HepG2 (cell line): ENCODE data around the gene SASH1. TPM values are rescaled to one million over a fixed set of nuclear protein-coding genes. Genes with fewer than 3 reads are reported as not detected.

ENCODE experiments used
- ARNTL ChIP-seq: sonication (generic); formaldehyde crosslinking; IDR thresholded peaks from 2 replicates; pipeline ENCODE4 v1.4.0; 2020; ENCODE audit warnings: mild to moderate bottlenecking, missing genetic modification reagents
- DNMT1 ChIP-seq: sonication (generic); formaldehyde crosslinking; IDR thresholded peaks from 2 replicates; pipeline ENCODE4 v1.5.1; 2020; ENCODE audit warnings: mild to moderate bottlenecking, missing genetic modification reagents
- LCORL ChIP-seq, 2 experiments: fragments of 450-650 bp in 1 of 2; sonication (generic) in 1 of 2; formaldehyde crosslinking in 1 of 2; IDR thresholded peaks; 2 replicates each; pipeline versions ENCODE4 v1.5.0 to v1.6.1; 2017 to 2020; ENCODE audit warnings: antibody characterized with exemption in 1 of 2, missing genetic modification reagents in 1 of 2
- MED1 ChIP-seq: sonication (generic); formaldehyde crosslinking; IDR thresholded peaks from 2 replicates; pipeline ENCODE4 v1.4.0; 2020; ENCODE audit warnings: missing genetic modification reagents
- NFKB2 ChIP-seq: sonication (generic); formaldehyde crosslinking; IDR thresholded peaks from 2 replicates; pipeline ENCODE4 v1.4.0; 2020; ENCODE audit warnings: missing genetic modification reagents, borderline replicate concordance
- NR2C2 ChIP-seq: sonication (generic); formaldehyde crosslinking; IDR thresholded peaks from 2 replicates; pipeline ENCODE4 v1.4.0; 2020; ENCODE audit warnings: missing genetic modification reagents, mild to moderate bottlenecking, moderate library complexity, borderline replicate concordance
- PAWR ChIP-seq: sonication (generic); formaldehyde crosslinking; IDR thresholded peaks from 2 replicates; pipeline ENCODE4 v1.4.0; 2020; ENCODE audit warnings: missing genetic modification reagents, mild to moderate bottlenecking, borderline replicate concordance
- PITX1 ChIP-seq: sonication (generic); formaldehyde crosslinking; IDR thresholded peaks from 2 replicates; pipeline ENCODE4 v1.5.1; 2020; ENCODE audit warnings: mild to moderate bottlenecking, missing genetic modification reagents
- REPIN1 ChIP-seq: sonication (generic); formaldehyde crosslinking; IDR thresholded peaks from 2 replicates; pipeline ENCODE4 v1.8.0; 2022; ENCODE audit warnings: missing genetic modification reagents, low read depth, mild to moderate bottlenecking, borderline replicate concordance
- SNAPC2 ChIP-seq: sonication (generic); formaldehyde crosslinking; IDR thresholded peaks from 2 replicates; pipeline ENCODE4 v1.8.1; 2022; ENCODE audit warnings: mild to moderate bottlenecking, missing genetic modification reagents
- SPEN ChIP-seq: sonication (generic); formaldehyde crosslinking; IDR thresholded peaks from 2 replicates; pipeline ENCODE4 v1.5.1; 2020; ENCODE audit warnings: low read depth, mild to moderate bottlenecking, missing genetic modification reagents
- SRSF9 ChIP-seq: fragments of 200-400 bp; formaldehyde crosslinking; IDR thresholded peaks from 2 replicates; pipeline ENCODE4 v1.6.1; 2018; ENCODE audit warnings: borderline replicate concordance, mild to moderate bottlenecking, low read depth, low read length; ENCODE audit not compliant: insufficient read depth, poor library complexity, severe bottlenecking
- STAT5B ChIP-seq: sonication (generic); formaldehyde crosslinking; IDR thresholded peaks from 2 replicates; pipeline ENCODE4 v1.4.0; 2020; ENCODE audit warnings: missing genetic modification reagents
- SYNCRIP ChIP-seq: fragments of 200-400 bp; formaldehyde crosslinking; IDR thresholded peaks from 2 replicates; pipeline ENCODE4 v1.6.1; 2018; ENCODE audit warnings: mild to moderate bottlenecking, low read depth, low read length; ENCODE audit not compliant: insufficient read depth
- ZBTB49 ChIP-seq: sonication (generic); formaldehyde crosslinking; IDR thresholded peaks from 2 replicates; pipeline ENCODE4 v1.4.0; 2020; ENCODE audit warnings: missing genetic modification reagents, borderline replicate concordance
- ZBTB7A ChIP-seq: sonication (generic); formaldehyde crosslinking; IDR thresholded peaks from 2 replicates; pipeline ENCODE4 v1.8.0; 2022; ENCODE audit warnings: mild to moderate bottlenecking, missing genetic modification reagents
- ZHX1 ChIP-seq: sonication (generic); formaldehyde crosslinking; IDR thresholded peaks from 2 replicates; pipeline ENCODE4 v1.8.1; 2022; ENCODE audit warnings: low read depth, mild to moderate bottlenecking, missing genetic modification reagents
- ZNF24 ChIP-seq: fragments of 450-650 bp; IDR thresholded peaks from 2 replicates; pipeline ENCODE4 v1.6.1; 2017; ENCODE audit warnings: antibody characterized with exemption, mild to moderate bottlenecking
- ZNF766 ChIP-seq: sonication (generic); formaldehyde crosslinking; IDR thresholded peaks from 2 replicates; pipeline ENCODE4 v1.5.0; 2020; ENCODE audit warnings: missing genetic modification reagents, borderline replicate concordance
- ZNF782 ChIP-seq: sonication (generic); formaldehyde crosslinking; IDR thresholded peaks from 2 replicates; pipeline ENCODE4 v1.4.0; 2020; ENCODE audit warnings: missing genetic modification reagents, mild to moderate bottlenecking, borderline replicate concordance
- ZSCAN9 ChIP-seq: IDR thresholded peaks from 2 replicates; pipeline ENCODE4 v1.6.1; 2016; ENCODE audit warnings: borderline replicate concordance
- polyA plus RNA-seq, 8 experiments: library from polyadenylated mRNA; depleted of rRNA in 3 of 8; stranded (reverse) in 7 of 8; unstranded in 1 of 8; fragments of >200 nt; fragmentation: Illumina TruSeq in 4 of 8; extraction: Trizol in 4 of 8; gene quantifications; 2 replicates each; pipeline versions ENCODE4 v1.2.1 to v1.2.3, GENCODE V29; 2011 to 2016; ENCODE audit warnings: low read depth in 4 of 8, missing spikeins in 1 of 8, mixed read lengths in 1 of 8; ENCODE audit not compliant: insufficient read depth in 1 of 8
- total RNA-seq, 5 experiments: library from RNA; depleted of rRNA; stranded (reverse); fragments of >200 nt; fragmentation: Illumina TruSeq; extraction: Trizol; gene quantifications; 2 replicates each; pipeline ENCODE4 v1.2.3, GENCODE V29; 2016; ENCODE audit warnings: low read depth in 1 of 5

SASH1 gene
- total and polyA plus RNA-seq, 2 of the 13 experiments (the other 11 are each of a cell fraction or from before 2014, with no cell fraction given), result 7.5 to 8.2 TPM

- no peak for TF ChIP-seq ZHX1 (CRISPR knock-in tag)
- no peak for TF ChIP-seq STAT5B (CRISPR knock-in tag)
- TF ChIP-seq SRSF9, result no peak
- TF ChIP-seq ZNF782 (CRISPR knock-in tag), result peak; percentile 83; the same call in 1 of the 2 replicates
- no peak for TF ChIP-seq NR2C2 (CRISPR knock-in tag)
- TF ChIP-seq ZBTB7A (CRISPR knock-in tag), result no peak
- TF ChIP-seq REPIN1 (CRISPR knock-in tag), result 0 out of 2 replicates have a peak, but pooled peaks have one; percentile 74
- peak; percentile 83 for TF ChIP-seq SPEN (CRISPR knock-in tag)
- TF ChIP-seq MED1 (CRISPR knock-in tag), result no peak
- TF ChIP-seq ZNF766 (CRISPR knock-in tag), result 0 out of 2 replicates have a peak, but pooled peaks have one; percentile 69
- TF ChIP-seq ZBTB49 (CRISPR knock-in tag), result no peak
- TF ChIP-seq SYNCRIP, result no peak
- 0 out of 2 replicates have a peak, but pooled peaks have one; percentile 72 for TF ChIP-seq DNMT1 (CRISPR knock-in tag)
- no peak for TF ChIP-seq ZSCAN9 (CRISPR knock-in tag)
- TF ChIP-seq ARNTL, result peak; percentile 54; the same call in 1 of the 2 replicates
- TF ChIP-seq PITX1 (CRISPR knock-in tag), result no peak
- TF ChIP-seq ZNF24, result peak; percentile 24; the same call in 1 of the 2 replicates
- no peak for TF ChIP-seq PAWR (CRISPR knock-in tag)
- peak; percentile 56; the same call in 1 of the 2 replicates for TF ChIP-seq NFKB2 (CRISPR knock-in tag)
- TF ChIP-seq SNAPC2 (CRISPR knock-in tag), result 0 out of 2 replicates have a peak, but pooled peaks have one; percentile 54
- no peak for TF ChIP-seq LCORL (IDR thresholded peaks at IDR 0.05)
- no peak for TF ChIP-seq LCORL (CRISPR knock-in tag; IDR thresholded peaks at IDR 0.05)
Measured at GRCh38 chr6:148559848-148560433, 217.3 kb downstream of the SASH1 start (continued).
